Muscle of arm (tissue), 12 donors: ENCODE measurements around the gene ZNF319. TPM values are rescaled to one million over a fixed set of nuclear protein-coding genes. Genes with fewer than 3 reads are reported as not detected.
"Not testable (repeated sequence)": the region's sequence is repeated elsewhere in the genome, so short reads cannot be mapped to it uniquely, and the experiment has no call there.

Experiments
- DNase-seq: peaks from one replicate; pipeline ENCODE4 v3.0.0-alpha.2; 2013
- polyA plus RNA-seq, 12 donors: library from polyadenylated mRNA; unstranded; fragments of 120-200 nt; gene quantifications; one replicate each; pipeline ENCODE4 v1.2.1, GENCODE V29; 2013; ENCODE audit not compliant: insufficient read length in 12 of 12

Gene ZNF319
- polyA plus RNA-seq, 12 donors, result 5.0 to 11.7 (median 6.3) TPM; not detected in 1

DNA sequence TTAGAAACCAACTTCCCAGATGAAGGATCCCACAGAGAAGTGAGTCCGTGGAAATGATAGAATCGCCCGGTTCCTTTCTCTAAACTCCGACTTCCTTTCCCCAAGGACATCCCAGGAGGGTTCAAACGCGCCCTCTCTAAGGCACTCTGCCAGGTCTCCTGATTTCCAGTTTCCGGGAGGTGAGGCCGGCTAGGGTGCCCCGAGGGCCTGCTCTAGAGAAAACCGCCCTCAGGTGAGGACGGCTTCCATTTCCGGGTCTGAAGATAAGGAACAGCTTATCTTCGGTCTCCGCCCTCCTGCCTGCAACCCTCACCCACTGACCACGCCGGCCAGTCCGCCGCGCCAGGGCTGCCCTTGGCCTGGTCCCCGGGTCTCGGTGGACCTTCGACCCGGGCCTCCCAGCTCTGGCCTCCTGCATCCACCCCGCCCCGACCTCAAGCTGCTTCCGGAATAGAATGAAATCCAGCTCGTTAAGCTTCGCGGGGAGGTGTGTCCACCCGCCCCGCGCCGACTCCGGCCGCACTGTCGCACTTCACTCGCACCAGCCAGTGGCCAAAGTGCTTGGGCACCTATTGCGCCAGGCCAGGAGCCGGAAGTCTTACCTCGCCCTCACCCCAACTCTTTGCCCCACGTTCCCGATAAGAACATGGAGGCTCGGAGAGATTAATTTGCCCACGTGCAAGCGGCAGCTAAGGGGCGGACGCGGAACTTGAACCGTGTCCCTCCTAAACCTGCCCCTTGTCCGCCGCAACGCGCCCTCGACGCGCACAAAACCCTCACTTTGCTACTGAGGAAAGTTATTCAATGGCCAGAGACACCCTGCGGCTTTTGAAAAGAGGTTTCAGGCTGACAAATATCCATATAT lies 24.2 kb upstream of the ZNF319 start:
- no peak for DNase-seq

DNA sequence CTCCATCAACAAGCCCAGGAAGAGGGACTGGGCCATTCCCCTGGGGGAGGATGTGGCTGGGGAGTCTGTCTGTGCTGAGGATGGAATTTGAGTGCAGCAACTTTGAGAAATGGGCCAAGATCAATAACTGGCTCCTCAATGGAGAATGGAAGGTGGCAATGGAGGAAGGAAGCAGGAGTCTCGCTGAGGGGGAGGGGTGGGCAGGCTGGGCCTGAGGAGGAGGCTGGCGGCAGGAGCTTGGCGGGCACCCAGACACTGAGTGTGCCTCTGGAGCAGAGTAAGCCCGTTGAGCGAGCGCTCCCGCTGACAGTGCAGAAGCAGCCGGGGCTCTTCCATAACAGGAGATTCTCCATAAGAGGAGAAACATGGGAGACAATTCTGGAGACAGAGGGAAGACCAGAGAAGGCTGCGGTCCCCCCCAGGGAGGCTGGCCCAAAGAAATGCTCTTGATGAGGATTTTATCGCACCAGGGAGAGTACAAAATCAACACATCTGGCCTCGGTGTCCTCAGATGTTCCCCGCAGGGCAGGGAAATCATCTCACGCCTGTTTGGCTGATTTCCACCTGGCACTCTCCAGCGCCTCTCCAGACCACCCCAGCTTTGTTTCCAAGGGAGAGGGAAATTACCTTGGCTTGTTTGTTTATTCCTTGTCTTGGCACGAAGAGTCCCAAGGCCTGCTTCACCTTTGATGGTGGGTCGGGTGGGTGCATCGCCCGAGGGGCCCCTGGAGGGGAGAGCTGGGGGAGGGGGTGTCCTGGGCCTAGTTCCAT lies 22.3 kb upstream of the ZNF319 start:
- DNase-seq, result no peak

DNA sequence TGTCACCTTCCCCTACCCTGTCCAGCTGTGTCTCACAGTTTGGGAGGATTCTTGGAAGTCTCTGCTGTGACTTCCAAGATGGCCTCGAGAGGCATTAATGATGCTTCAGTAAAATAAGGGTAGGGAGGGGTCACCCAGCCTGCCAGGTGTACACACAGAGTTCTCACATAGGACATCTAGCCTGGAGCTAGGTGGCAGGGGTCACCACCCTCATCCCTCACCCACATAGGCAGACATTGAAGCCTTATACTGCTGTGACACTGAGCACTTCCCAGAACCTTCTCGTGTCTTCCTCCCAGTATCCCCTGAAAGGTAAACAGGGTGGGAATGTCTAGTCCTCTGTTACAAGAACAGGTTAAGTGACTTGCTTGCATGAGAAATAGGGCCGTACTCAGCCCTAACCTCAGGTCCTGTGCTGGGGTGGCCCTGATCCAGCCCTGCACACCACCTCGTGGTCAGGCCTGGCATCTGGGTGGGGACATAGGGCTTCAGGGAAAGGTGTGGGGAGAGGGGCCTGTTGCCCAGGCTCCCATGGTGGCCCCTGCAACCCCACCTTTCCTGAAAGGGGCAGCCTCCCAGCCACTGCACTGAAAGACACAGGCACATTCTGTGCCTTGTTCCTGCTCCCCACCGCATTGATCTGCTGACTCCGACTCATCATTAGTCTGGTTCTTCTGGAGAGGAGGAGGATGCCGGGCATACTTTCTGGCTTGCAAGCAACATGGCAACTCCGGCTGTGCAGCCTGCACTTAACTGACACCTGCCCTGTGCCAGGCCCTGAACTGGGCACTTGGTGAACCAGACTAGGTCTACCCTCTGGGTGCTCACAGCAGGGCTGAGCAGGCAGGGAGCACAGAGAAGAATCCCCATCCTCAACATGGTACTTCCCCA lies 21.4 kb upstream of the ZNF319 start:
- no peak for DNase-seq

DNA sequence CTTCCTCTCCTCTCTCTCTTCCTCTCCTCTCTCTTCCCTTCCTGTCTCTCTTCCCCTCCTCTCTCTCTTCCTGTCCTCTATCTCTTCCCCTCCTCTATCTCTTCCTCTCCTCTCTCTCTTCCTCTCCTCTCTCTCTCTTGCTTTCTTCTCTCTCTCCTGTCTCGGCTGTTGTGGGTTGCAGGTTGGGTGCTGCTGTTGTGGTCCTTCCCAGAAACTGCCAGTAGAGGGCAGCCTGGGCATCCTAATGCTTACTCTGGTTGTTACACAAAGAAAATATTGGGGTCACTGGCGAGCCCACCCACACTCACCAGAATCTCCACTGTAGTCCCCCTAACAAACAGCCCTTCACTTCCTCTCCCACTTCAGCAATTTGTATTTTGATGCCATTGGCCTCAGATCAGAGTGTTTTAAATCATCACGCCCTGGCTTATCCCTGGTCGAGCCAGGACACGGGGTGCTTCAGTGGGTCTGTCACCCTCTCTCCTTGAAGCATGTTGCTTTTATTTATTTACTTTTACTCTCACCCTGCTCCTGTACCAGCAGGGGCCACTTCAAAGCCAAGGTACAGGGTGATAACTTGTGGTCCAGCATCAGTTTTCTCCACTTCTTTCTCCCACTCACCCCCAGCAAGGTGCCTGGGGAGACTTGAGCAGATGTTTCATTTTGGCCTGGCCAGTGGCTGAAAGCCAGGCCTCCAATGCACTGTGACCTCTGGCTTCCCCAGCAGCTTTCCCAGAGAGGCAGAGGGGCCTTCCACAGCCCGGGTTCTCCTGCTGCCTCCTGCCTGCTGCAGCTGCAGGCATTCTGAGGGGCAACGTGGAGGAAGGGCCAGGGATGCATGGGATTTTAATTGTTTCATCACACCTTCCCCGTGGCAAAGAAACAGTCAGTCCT lies 20.4 kb upstream of the ZNF319 start:
- DNase-seq, result no peak

DNA sequence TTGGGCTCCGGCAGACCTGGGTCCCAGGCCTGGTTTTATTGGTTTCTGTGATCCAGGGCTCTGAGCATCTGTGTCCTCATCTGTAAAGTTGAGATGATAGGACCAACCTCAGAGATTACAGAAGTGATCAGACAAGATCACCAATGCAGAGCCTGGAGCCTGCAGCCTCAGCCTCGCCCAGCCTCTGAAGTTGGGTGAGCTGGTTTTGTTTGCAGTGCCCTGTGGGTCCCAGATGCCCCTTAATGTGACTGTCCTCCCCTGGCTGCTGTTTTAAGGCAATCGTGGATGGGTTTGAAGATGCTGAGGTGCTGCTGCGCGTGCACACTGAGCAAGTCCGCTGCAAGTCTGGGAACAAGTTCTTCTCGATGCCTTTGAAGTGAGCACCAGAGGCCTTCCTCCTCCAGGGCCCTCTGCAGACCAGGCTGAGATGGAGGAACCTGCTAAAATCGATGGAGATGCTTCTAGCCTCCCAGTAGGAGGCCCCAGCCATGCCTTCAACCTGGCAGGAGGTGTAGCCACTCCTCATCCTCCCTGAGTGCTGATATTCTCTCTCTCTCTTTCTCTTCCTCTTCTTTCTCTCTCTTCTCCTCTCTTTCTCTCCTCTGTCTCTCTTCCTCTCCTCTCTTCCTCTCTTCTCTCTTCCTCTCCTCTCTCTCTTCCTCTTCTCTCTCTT lies 19.5 kb upstream of the ZNF319 start:
- no peak for DNase-seq

DNA sequence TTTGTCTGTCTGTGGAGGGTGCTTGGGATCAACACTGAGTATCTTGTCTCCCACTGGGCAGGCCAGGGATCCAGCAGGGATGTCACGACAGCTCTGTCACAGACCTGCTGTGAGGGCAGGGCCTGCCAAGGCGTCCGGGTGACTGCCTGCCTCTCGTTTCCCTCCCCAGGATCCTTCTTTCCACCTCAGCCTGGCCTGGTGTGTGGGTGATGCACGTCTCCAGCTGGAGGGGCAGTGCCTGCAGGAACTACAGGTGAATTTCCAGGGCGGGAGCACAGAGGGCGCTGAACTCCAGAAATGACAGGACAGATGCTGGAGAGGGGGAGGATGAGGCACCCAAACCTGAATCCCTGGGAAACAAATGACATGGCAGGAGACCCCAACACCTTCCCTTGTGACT lies 18.3 kb upstream of the ZNF319 start:
- no peak for DNase-seq

DNA sequence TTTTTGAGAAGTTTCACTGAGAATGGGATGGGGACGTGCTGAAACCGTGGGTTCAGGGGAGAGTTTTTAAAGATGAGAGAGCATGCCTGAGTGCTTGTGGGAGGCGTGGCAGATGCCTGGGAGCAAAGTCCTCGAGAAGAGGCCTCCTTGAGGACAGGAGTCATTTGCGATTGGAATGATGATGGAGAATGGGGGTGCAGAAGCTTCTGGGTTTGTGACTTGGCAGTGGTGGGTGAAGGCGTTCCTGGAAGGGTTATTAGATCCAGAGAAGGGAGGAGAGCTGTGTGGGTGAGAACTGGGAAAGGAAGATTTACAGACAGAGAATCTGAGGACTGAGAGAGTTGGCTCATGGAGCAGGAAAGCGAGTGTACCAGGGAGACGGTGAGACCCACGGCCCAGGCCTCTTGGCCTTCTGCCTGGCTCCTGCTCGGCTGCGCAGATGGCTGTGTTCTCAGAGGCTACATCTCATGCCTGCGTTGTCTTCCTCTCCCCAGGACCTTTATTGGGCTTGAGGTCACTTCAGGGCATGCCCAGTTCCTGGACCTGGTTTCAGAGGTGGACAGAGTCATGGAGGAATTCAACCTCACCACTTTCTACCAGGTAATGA lies 16.5 kb upstream of the ZNF319 start:
- DNase-seq, result no peak

DNA sequence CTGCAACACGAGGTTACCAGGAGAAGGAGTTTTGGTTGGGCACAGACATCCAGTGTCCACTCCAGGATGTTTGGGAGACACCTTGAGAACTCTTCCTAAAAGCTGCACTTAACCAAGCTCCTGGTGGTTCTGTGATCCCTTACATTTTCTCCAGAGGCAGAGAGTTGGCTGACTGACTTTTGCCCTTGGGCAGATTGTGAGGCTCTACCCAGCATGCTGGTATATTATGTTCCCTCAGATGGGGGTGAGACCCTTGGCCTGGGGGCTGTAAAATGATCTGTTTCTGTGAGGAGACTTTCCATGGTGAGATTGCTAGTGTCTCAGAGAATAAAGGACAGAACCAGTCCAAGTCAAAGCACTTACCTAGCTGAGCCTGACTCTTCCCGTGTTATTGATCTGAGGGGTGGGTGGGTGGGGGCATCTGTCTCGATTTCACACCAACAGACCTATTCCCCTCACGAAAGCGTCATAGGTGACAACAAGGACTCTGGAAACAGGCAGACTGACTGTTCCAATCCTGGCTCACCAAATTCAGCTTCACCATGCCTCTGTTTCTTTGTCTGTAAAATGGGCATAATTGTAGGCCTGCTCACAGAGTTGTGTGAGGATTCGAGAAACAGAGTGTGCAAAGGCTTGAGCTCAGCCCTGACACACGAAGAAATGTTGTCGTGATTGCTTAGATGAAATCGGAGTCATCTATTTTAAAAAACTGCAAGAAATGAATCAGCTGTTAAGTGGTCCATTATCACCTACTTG lies 12.9 kb upstream of the ZNF319 start:
- DNase-seq, result no peak

DNA sequence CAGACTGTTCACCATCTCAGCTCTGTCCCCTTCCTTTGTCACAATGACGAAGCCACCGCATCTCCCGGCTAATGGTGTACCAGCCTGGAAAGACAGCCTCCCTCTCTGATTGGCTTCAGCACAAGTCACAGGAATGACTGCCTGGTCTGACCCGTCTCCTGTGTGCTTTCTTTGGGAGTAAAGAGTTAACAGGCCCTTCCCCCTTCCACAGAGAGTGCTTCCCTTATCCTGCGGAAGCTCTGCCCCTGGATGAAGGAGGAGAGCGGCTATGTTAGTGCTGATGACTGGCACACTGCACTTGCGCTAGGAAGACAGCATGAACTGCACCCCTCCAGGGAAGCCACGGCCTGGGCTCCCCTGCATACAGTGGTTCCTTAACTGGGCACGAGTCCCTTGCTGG lies 12.0 kb upstream of the ZNF319 start:
- DNase-seq, result no peak

DNA sequence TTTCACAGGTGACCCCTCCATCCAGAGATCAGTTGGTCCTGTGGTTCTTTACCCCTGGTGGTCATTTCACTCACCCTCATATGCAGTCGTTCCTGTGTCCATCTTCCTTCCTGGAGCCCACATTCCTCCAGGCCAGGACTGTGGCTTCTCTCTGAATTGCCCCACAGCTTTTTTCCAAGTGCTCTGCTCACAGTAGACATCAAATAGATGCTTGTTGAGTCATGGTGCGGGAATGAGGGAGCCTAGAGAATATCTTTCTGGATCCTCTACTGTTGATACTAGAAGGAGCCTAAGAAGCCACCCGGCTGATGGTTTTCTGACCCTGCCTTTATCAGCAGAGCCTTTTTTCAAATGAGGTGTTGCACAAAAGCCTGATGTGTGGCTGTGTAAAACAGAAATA lies 11.2 kb upstream of the ZNF319 start:
- no peak for DNase-seq

DNA sequence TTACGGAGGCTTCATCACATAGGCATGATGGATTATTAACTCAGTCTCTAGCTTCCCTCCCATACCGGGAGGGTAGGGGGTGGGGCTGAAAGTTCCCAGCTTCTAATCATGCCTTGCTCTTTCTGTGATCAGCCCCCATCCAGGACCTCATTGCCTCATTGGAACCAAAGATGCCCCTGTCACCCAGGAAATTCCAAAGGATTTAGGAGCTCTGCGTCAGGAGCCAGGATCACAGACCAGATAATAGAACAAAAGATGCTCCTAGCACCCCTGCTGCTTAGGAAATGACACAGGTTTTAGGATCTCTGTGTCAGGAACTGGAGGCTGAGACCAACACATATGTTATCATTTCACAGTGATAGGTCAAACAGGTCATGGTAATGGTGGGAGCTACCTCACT lies 10.4 kb upstream of the ZNF319 start:
- no peak for DNase-seq

DNA sequence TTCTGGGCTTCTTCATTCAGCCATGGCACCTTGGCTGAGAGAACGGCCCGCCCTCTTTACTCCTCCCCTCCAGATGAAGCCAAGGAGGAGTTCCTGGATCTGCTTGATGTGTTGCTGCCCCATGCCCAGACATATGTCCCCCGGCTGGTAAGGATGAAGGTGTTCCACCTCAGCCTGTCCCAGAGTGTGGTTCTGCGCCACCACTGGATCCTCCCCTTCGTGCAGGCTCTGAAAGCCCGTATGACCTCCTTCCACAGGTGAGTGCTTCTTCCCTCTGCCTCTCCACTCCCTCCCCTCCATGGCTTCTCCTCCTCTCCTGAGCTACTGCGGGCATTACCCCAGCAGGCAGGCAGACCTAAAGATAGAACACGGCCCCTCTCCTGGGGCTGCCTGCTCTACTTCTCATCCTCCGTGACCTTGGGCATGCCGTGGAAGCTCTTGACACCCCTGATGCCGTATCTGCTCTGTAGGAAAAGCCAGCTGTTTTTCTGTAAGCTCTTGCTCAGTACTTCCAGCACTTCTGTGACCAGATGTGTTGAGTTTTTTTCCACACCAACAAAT lies 9.5 kb upstream of the ZNF319 start:
- DNase-seq, result no peak

DNA sequence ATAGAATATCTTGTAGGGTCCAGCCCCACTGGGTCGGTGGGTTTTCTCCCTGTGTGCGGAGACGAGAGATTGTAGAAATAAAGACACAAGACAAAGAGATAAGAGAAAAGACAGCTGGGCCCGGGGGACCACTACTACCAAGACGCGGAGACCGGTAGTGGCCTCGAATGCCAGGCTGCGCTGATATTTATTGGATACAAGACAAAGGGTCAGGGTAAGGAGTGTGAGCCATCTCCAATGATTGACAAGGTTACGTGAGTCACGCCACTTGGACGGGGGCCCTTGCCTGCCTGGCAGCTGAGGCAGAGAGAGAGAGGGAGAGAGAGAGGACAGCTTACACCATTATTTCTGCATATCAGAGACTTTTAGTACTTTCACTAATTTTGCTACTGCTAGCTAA lies 4.3 kb upstream of the ZNF319 start:
- DNase-seq, result not testable (repeated sequence)

DNA sequence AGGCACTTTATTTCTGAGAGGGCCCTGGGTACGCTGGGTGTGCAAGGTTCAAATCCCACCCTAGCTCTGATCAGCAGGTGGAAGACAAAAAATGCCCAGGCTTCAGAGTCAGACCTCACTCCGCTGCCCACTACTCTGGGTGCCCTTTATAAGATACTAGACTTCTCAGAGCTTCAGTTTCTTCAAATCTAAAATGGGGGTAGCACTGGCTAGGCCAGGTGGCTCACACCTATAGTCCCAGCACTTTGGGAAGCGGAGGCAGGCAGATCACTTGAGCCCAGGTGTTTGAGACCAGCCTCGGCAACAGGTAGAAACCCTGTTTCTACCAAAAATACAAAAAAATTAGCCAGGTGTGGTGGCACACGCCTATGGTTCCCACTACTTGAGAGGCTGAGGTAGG lies 2.5 kb upstream of the ZNF319 start:
- no peak for DNase-seq

DNA sequence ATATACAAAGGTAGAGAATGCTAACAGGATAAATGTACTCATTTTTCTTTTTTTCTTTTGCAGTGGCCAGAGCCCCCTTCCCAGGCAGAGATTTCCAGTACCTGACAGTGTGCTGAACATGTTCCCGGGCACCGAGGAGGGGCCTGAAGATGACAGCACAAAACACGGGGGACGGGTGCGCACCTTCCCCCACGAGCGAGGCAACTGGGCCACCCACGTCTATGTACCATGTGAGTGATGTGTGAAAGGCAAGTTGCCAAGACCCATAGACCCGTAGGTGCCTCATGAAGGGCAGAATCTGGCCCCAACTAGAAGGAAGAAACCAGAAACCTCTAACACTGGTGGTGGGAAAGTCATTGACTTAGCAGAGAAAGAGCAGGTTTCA lies 1.9 kb upstream of the ZNF319 start:
- no peak for DNase-seq

DNA sequence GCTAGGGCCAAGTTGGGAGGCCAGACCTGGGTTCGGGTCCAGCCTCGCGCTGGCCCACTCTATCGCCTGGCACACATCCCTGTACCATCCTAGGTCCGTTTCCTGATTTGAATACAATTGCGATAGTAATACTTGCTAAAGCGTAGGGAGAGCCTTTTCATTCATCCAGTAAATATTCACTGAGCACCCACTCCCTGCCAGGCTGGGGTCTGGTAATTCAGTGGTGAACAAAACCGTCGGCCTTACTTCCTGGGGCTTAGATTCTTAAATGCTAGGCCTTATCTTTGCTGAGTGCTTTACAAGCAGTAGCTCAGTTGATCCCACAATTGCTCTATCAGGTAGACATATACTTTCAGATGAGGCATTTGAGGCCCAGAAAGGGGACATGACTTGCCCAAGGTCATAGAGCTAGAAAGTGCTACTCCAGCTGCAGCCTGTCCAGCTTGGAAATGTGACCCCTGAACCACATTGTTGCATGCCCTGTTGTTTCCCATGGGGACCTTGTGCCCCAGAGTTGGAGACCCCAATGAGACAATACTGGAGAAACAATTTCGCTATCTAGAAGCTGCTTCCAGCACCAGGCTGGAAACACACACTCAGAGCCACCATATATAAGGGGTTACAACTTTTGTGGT lies 1.4 kb upstream of the ZNF319 start:
- no peak for DNase-seq

DNA sequence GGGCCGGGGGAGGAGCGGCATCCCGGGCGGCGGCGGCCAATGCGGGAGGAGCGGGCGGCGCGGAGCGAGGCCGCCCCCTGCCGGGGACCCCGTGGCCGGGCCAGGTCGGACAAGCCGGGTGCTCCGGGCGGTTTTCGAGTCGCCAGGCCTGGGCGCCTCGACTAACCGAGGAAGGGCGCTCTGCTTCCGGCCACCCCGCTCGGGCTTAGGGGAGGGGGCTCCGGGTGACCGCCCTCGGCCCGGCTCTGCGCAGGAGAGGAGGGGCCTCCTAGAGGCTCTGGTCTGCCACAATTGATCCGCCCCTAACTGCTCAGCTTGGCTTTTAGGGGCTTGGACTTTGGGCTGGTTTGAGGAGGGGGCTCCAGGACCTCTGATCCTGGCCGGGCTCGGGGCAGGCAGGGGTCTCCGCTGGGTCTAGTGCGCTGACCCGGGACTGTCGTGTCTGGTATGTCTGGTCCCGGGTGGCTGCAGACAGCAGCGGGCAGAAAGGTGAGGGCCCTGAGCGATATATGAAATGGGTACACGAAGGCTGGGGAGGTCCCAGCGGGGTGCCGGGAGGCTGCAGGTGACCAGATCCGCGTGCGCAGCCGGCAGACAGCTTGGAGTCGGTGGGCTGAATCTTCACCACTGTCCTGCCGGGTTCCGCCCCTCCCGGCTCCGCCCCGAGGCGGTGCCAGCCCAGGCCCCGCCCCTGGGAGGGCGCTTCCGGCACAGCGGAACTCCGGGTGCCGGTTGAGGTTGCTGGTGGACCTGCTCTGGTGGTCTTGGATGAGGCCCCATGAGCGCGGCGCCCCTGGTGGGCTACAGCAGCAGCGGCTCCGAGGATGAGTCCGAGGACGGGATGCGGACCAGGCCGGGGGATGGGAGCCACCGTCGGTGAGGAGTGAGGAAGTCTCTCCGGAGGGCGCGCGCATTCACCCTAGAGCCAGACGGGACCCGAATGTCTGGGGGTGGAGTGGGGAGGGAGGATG lies 519 bp upstream of the ZNF319 start, which contains the start of gene USB1:
TSS of gene USB1 (plus strand) at position 702 of the 971 bp plus-strand sequence. CDS start at position 779, 77 bp downstream.
- DNase-seq, result peak; percentile 89
